Keratinocyte (primary cell): Measurements from ENCODE around the gene BNC2.

ENCODE experiments used
- CTCF ChIP-seq, 3 experiments: IDR thresholded peaks in 1 of 3; conservative IDR thresholded peaks in 1 of 3; optimal IDR thresholded peaks in 1 of 3; 2 replicates in 2 of 3; 3 replicates in 1 of 3; pipeline versions ENCODE3 to v1.5.1; 2011; ENCODE audit warnings: low read length in 3 of 3, mild to moderate bottlenecking in 3 of 3, moderate library complexity in 2 of 3, control low read depth in 1 of 3, inconsistent platforms in 1 of 3; ENCODE audit not compliant: insufficient read depth in 2 of 3; ENCODE audit errors: extremely low read depth in 1 of 3
- EZH2 ChIP-seq: IDR thresholded peaks from one replicate; pipeline ENCODE4 v1.6.1; 2012; ENCODE audit warnings: inconsistent platforms, mild to moderate bottlenecking, low read length, moderate library complexity

GRCh38 chr9:16384993-16385392 lies 485.5 kb downstream of the BNC2 start:
- no peak for TF ChIP-seq CTCF (optimal IDR thresholded peaks at IDR 0.05 in 1 of 3, IDR thresholded peaks at IDR 0.05 in 1 of 3, conservative IDR thresholded peaks at IDR 0.05 in 1 of 3; ENCODE audit: extremely low read depth in 1 of 3, insufficient read depth in 2 of 3, low read length in 3 of 3)
- no peak for TF ChIP-seq EZH2
